ENCODE data around the gene TRIO. TPM values are rescaled to one million over a fixed set of nuclear protein-coding genes. Genes with fewer than 3 reads are reported as not detected.

TRIO gene
- total RNA-seq, 1 donor = 211 TPM

GRCh38 chr5:14531668-14532067 lies 388.5 kb downstream of the TRIO start:
- no peak for TF ChIP-seq CTCF (IDR thresholded peaks at IDR 0.05; ENCODE audit: insufficient read depth, low read length)
- no peak for DNase-seq (ENCODE audit: low read depth)
- no peak overlapping the region for H3K4me3 ChIP-seq (ENCODE audit: low read depth, low read length)

- H3K4me3 ChIP-seq (ENCODE audit: low read depth, low read length) = no peak overlapping the region
- TF ChIP-seq CTCF (IDR thresholded peaks at IDR 0.05; ENCODE audit: insufficient read depth, low read length) = no peak
- no peak for DNase-seq (ENCODE audit: low read depth)
Observed at GRCh38 chr5:14532180-14532579, 389.0 kb downstream of the TRIO start.

- TF ChIP-seq CTCF (IDR thresholded peaks at IDR 0.05; ENCODE audit: insufficient read depth, low read length) = no peak
- no peak overlapping the region for H3K4me3 ChIP-seq (ENCODE audit: low read depth, low read length)
- DNase-seq (ENCODE audit: low read depth) = no peak
Observed at GRCh38 chr5:14534773-14535172, 391.6 kb downstream of the TRIO start.

GRCh38 chr5:14545308-14545707 lies 402.2 kb downstream of the TRIO start:
- H3K4me3 ChIP-seq (ENCODE audit: low read depth, low read length) = no peak overlapping the region
- TF ChIP-seq CTCF (IDR thresholded peaks at IDR 0.05; ENCODE audit: insufficient read depth, low read length) = no peak
- no peak for DNase-seq (ENCODE audit: low read depth)

GRCh38 chr5:14545862-14546261 lies 402.7 kb downstream of the TRIO start:
- no peak for TF ChIP-seq CTCF (IDR thresholded peaks at IDR 0.05; ENCODE audit: insufficient read depth, low read length)
- no peak overlapping the region for H3K4me3 ChIP-seq (ENCODE audit: low read depth, low read length)

GRCh38 chr5:14547666-14548065 lies 404.5 kb downstream of the TRIO start:
- H3K4me3 ChIP-seq (ENCODE audit: low read depth, low read length) = no peak overlapping the region
- no peak for TF ChIP-seq CTCF (IDR thresholded peaks at IDR 0.05; ENCODE audit: insufficient read depth, low read length)
- no peak for DNase-seq (ENCODE audit: low read depth)

More at GRCh38 chr5:14545862-14546261, 402.7 kb downstream of the TRIO start:
- DNase-seq (ENCODE audit: low read depth) = no peak

GRCh38 chr5:14551211-14551610 lies 408.1 kb downstream of the TRIO start:
- no peak for TF ChIP-seq CTCF (IDR thresholded peaks at IDR 0.05; ENCODE audit: insufficient read depth, low read length)
- H3K4me3 ChIP-seq (ENCODE audit: low read depth, low read length) = no peak overlapping the region
- DNase-seq (ENCODE audit: low read depth) = no peak
